ENCODE data around the gene P2RX2.

Gene P2RX2

DNA sequence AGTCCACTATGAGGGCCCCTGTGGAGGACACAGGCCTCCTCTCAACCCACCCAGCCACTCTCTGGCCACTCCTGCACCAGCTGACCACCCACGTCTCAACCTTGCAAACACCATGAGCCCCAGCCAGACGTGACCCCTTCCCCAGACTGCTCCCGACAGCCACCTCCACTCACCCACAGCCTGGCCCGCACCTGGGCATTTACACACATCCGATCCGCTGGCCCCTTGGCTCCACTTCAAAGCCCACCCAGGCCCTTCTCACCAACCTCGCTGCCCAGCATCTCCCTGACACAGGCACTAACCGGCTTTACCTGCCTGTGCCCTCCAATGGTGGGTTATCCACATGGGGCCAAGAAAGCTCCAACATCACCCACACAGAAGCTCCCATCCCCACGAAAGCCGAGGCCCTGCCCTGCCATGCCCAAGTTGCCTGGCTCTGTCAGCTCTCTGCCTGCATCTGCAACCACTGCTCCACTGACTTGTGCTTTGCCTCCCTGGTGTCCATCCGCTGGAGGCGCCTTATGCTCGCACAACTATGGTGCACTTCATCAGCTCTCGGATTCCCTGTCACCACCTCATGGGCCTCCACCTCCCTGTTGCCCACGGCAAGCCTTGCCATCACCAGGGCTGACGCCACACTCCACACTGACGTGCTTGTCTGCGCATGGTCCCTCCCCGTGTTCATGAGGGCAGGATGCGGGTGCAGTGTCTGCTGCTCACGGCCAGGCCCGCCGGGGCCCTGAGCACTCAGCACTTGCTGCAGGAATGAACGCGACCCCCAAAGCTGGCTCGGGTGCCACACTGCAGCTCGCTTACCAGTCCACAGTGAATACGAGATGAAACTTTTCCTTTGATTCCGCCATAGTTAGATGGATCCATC is 16.7 kb downstream of the P2RX2 start:
- no peak for DNase-seq

DNA sequence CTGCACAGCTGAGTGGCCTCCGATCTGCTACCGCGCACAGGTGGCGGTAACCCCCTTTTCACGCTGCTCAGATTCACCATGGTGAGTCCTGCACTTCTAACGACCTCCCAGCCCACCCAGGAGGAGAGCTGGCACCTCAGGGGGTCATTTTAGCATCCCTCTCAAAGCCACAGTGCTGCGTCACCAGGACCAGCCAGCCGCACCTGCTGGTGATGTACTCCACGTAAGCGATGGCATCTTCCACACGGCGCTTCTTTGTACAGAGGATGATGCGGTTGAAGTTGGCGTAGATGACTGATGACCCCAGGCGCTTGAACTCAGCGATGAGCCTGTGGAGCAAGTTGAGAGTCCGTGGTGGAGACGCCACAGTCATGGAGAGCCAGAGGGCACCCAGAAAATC is 19.2 kb downstream of the P2RX2 start:
- DNase-seq, result no peak

DNA sequence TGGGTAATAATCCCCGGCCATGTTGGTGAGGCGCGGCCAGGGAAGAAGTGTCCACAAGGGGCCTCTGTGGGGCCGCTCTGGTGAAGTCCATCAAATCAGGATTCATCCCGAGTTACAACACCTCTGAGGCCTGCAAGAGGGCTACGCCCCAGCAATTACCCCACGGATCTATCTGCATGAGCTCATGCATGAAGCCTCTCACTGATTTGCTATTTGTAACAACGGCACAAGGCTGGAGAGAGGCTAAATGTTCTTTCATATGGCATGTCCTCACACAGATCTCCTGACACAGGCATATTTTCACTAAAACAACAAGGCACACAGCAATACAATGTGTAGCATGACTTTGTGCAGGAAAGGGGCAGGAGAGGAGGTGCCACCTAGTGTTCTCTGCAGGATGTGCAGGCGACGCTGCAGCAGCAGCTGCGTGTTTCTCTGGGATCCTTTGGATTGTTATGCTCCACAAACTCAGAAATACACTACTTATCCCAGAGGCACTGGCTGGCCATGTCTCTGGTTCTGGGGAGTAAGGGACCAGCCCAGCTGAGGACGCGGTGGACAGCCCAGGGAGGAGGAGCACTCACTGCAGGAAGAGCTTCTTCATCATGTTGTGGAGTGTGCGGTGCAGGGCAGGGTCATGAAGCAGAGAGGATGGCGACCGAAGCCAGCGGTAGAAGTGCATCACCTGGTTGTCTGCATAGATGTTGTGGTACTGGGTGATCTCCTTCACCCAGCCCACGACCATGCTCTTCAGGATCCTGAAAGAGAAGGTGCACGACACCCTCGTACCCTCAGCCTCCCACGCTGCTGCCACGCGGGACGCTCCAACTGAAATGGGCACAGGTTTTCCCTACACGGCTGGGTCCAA is 20.2 kb downstream of the P2RX2 start:
- peak in 11 of 56 donors; percentile 1 to 42 (median 7) for DNase-seq

DNA sequence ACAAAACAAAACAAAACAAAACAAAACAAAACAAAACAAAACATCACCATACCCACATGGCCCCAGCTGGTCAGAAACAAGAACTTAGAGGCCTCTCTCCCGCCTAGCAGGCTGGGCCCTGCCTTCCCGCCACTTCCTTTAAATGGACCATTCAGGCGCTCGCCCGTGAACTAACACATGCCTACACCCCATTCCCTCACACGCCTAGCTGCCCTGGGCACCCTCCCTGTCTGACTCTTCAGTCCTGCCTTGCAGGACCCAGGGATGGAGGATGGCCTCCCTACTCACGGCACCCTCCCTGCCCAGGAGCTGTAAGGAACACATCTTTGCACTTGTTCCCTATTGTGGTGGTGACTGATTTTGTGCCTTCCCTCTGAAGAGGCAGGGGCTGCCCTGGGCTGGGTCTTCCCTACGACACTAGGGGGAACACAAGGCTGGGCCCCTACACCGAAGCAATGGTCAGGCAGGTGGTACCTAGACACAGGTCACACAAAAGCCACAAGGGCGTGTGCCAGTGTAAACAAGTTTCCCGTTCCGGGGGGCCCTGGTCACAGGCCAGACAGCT is 21.5 kb downstream of the P2RX2 start:
- no peak for DNase-seq

DNA sequence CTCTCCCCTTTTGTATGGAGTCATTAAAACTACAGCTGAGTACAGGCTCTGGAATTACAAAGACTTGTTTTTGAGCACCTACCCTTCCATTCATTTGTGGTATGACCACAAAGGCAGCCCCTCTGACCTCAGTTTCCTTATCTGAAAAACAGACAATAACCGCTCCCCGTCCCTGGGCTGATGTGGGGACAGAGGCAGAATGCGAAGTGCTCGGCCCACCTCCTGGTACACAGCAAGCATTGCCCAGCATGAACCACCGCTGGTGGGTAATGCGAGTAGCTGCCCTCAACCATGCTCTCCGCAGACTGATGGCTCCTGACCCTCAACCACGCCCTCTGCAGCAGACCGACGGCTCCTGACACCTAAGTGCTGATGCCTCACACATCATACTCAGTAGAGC is 22.4 kb downstream of the P2RX2 start:
- DNase-seq, result no peak

DNA sequence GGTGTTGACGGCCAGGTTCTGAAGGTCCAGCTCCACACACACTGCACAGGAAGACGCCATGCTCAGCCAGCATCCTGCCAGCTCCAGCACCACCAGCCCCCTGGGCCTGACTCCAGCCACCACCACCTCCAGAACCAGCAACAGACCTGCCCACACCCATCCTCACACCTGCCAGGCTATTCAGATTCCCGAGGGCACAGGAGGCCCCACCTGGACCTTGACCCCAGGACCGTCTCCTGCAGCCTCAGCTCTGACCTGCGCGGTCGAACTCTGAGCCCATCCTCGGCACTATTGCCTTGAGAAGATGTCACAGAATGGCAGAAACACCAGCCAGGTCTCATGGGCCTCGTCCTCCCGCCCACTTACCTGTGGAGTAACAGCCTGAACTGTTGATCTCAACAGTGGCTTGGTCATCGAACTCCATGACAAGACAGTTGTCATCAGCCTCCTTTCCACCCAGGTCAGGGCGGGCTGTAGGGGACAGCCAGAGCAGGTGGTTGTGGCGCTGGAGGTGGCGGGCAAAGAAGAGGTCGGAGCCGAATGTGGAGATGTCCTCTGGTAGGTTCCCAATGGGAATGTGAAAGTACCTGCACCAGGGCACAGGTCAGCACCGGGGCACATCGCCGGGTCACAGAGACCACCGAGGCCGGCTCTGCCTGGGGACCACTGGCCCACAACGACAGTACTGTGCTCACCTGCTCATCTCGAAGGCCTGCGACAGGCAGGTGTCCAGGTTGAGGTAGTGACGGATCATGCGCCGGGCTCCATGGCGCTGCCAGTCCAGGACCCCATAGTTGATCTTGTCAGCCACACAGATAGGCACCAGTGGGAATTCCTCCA is 23.5 kb downstream of the P2RX2 start:
- DNase-seq, result no peak

DNA sequence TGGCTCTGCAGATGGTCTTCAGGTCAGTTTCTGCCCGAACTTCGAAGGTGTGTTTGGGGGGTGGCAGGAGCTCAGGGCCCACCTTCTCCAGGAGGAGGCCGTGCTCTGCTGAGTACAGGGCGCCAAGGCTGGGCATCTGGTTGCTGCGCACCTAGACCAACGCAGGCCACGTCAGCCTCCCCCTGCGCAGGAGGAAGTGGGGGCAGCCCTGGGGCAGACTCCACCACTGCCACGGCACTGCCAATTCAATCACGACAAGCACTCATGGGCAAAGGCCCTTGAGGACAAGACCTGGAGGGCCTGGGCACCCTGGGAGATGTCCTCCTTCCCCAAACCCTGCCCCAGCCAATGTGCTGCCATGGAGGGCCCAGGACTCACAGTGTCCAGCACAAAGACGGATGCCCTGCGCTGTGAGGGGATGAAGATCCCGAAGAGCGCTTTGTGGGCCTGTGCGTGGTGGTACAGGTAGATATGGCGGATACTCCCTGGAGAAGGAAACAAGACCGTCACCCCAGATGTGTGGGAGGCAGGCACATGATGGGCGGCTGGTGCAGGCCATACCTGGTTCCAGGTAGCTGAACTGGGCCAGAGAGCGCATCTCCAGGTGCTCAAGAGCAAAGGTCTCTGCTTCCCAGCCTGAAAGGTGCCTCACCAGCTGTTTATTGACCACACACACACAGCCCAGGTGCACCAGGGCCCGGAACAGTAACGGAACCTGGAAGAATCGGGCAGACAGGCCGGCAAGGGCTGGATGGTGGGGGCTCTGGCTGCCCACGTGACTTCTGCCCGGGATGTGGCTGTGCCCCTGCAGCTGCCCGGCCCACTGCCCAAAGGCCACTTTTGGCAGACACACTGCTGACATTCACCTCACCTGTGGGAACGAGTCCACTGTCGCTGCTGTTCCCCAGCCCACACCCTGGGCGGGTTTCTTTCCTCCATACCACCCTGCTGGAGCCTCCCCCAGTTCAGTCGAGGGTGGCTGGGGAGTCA is 24.6 kb downstream of the P2RX2 start:
- no peak for DNase-seq

DNA sequence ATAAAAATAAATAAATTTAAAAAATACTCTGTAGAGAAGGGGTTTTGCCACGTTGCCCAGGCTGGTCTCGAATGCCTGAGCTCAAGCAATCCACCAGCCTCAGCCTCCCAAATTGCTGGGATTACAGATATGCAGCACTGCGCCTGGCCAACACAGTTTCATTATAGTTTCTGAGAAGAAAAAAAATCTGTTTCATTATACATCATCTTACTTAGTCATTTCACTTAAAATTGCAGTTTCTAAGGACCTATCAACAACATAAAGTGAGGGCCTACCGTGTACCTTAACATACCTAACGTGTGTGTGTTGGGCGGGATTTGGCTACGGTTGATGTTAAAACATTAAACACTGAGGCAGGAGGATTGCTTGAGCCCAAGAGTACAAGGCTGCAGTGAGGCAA is 28.3 kb downstream of the P2RX2 start:
- no peak for DNase-seq

DNA sequence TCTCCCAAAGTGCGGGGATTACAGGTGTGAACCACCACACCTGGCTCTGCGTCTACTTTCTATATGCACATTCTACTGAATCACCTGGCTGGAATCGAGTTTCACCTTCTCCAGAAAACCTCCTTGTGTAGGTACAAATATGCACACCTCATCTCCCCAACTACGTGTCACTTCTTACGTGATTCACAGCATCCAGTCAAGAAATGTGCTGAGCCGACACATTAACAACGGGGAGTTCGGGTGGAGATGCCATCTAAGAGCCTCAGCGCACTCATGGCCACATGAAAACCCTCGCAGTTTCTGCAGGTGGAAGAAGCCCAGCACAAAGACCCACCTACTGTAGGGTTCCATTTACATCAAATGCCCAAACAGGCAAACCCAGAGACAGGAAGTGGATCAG is 29.3 kb downstream of the P2RX2 start:
- no peak for DNase-seq

DNA sequence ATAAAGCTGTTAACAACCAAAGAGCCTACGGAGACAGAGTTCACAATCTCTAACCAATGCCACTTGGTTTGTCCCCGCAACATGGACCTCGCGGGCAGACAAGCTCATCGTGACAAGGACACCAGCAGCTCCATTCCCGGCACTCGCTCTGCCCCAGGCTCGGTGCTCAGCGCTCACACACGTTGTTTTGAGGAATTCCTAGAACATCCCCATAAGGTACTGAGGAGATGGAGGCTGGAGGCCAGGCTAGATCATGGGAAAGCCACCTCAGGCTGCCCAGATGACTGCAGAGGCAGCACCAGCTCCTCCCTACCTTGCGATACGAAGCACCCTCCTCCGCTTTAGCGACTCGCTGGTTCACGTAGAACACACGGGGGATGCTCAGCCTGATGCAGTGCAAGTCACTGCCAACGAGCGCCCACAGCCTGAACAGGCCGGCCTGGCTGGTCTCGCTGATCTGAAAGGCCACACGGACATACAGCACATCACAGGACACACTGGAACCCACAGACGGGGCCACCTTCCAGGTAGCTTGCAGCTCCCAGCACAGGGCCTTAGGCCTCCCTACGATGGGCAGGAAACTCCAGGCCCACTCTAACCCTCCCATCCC is 30.1 kb downstream of the P2RX2 start:
- DNase-seq, result no peak

DNA sequence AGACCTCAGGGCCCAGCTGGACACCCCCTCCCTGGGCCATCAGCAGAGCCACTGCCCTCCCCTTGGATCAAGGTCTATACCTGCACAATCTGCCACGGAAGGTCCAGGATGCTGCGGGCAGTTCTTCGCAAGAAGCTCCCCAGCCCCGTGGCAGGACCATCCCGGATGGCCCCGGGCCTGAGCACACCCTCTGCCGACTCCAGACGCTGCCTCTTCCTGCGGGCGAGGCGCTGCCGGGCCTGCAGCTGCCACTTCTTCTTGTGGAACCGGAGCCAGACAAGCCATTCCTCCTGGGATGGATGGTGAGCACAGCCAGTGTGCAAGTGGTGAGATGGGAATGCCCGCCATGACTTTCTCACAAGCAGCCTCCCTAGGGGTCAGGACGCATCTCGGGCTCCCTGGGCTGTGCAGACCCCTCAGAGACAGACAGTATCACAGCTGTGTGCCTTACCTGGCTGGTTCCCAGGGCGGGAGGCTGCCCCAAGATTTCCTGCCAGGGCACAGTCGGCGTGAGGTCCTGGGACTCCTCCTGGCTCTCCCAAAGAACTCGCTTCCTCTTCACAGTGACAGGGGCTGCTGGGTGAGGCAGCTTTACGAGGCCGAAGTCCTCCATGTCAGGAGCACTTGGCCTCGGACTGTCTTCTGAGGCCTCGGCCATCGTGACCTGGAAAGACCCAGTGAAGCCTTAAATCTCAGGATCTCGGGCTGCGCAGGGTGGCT is 30.8 kb downstream of the P2RX2 start:
- DNase-seq, result no peak

DNA sequence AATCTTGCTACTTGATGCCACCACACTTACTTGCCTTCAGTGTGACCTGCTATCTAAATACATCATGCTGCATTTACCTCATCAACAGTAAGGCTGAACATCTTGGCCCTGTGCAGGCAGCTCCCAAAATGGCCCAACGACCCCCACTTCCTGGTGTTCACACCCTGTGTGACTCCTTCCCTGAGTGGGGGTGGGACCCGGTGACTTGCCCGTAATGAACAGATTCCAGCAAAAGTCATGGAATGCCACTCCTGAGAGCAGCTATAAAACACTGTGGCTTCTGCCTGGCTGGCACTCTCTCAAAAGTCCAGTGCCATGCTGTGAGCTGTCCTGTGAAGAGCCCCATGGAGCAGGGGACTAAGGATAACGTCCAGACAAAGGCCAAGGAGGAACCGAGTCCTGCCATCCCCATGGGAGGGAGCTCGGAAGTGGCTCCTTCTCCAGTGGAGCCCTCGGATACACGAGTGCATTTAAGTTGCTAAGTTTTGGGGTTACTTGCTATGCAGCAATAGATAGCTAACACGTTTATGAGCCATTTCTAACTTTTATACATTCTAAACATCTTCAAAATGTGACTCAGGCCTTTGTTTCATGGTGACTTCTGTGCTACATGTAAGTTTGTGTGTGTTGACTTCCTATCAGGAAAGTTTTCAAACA is 33.0 kb downstream of the P2RX2 start:
- no peak for DNase-seq

DNA sequence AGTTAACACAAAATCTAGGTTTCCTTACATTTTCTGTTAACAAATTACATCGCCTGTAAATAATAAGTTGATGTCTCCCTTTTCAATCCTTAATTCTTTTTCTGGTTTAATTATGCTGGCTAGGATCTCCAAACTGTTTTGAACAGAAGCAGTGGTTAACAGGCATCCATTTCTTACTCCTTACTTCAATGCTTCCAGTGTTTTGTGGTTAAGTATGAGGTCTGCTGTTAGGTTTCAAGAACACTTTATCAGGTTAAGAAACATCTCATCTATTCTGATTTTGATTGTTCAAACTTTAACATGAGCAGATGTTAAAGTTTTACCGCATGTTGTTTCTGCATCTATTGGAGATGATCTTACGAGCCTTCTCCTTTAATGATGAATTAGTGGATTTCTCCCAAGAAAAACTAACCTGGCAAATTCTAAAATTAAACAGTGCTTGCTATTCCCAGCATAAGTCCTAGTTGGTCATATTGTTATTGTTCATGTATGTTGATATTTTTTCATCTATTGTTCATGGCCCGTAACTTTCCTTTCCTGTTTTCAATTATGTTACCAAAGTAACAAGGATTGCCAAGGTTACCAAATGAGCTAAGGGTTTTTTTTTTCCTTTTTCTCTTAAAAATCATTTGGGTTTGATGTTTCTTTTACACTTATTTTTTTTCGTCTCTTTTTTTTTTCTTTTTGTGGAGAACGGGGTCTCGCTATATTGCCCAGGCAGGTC is 35.2 kb downstream of the P2RX2 start:
- no peak for DNase-seq

DNA sequence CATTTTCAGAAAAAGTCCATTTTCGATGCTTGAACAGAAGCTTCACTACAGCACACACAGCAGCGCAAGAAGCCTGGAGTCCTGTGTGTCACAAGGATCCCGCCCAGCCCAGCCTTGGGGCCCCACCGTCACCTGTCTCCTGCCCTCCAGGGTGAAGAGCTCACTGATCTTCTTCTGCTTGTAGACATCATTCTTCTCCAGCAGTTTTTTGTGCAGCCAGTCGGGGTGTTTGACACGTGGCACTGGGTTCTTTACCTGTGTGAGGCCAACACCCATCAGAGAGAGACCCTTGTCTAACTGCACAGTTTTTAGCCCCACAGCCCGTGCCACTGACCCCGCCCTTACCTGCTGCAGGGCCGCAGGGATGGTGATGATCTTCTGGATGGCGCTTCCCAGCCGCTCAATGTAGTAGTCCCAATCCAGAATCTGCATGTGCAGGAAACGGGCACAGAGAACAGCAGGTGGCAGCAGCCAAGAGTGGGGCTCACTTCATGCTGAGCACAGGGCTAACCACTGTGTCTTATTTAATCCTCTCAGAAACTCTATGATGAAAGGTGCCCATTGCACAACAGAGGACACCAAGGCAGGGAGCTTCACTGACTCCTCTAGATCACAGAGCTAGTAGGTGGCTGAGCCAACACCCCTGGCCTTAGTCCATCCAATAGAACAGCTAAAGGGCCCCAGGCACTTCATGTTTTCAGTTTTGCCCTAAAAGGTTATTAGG is 38.6 kb downstream of the P2RX2 start:
- no peak for DNase-seq

DNA sequence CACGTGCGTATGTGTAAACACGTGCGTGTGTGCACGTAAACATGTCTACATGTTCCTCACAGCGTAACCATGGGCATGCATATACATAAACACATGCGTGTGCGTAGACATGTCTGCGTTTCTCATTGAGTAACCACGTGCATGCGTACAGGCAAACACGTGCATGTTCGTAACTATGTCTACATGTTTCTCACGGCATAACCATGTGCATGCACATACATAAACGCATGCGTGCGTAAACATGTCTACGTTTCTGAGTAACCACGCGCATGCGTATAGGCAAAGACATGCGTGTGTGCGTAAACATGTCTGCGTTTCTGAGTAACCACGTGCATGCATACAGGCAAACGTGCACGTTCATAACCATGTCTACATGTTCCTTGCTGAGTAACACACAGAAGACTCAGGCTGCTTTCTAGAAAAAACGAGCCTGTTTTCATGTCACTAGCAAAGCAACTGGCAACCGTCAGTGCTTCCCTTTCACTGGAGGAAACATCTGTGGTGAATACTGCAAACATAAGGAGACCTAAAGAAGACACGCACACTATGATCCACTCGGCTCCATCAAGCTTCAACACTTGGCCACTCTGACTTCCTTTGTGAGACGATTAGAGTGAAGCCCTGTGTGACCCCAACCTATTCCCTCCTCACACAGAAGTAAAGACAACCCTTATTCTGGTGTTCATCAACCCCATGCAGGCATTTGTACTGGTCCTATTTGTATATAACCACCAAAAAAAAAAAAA is 39.7 kb downstream of the P2RX2 start:
- no peak for DNase-seq

DNA sequence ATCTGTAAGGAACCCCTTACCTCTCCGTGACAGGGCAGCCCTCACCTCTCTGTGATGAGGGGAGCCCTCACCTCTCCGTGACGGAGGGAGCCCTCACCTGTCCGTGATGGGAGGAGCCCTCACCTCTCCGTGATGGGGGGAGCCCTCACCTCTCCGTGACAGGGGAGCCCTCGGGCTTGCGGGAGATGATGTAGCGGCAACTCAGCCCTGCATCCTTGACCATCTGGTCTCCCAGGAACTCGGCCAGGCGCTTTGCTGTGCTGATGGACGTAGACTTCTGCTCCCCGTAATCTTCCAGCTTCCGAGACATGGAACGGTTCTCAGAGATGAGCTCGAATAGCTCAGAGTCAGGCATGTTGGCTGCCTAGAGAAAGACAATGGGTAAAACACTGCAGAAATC is 40.6 kb downstream of the P2RX2 start:
- no peak for DNase-seq
